Neural cell (in vitro differentiated cells): ENCODE measurements around the gene FNDC1.

Source experiments
- CTCF ChIP-seq: fragments of 450-650 bp; IDR thresholded peaks from 2 replicates; pipeline ENCODE4 v1.5.1; 2014; ENCODE audit warnings: antibody characterized with exemption, mild to moderate bottlenecking, moderate library complexity; ENCODE audit not compliant: poor library complexity, severe bottlenecking
- RAD21 ChIP-seq: fragments of 450-650 bp; conservative IDR thresholded peaks from 2 replicates; pipeline ENCODE4 v1.6.1; 2014; ENCODE audit warnings: antibody characterized with exemption, mild to moderate bottlenecking, moderate library complexity
- REST ChIP-seq: IDR thresholded peaks from 2 replicates; pipeline ENCODE4 v1.6.1; 2012; ENCODE audit warnings: borderline replicate concordance

DNA sequence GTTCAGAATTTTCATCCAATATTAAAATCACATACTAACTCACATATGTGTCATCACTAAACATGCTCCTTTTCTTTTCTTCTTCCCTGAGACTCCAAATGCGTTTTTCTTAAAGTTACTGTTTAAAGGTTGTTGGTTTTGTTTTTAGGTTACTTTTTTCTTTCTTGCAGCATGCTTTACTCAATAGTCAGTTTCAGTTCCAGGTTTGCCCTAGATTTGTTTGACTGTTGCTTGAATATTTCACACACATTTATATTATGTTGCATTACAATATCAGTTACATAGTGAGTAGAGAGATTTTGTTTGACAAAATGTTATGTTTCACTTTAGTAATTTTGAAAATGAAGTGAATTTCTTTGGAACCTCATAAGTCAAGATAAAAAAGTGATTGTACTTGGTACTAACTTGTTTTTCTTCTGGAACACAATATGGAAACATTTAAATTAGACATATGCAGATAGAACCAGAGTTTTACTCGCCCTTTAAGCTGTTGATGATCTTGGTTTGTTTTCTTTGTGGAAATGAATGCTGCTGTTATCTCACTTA lies 27.3 kb downstream of the FNDC1 start:
- TF ChIP-seq CTCF = no peak
- no peak for TF ChIP-seq REST
- no peak for TF ChIP-seq RAD21
